Hepatic stellate cell (primary cell): Measurements from ENCODE around the gene THRB.

Experiments
- DNase-seq: peaks from one replicate; pipeline ENCODE4 v3.0.0; 2011; ENCODE audit warnings: low spot score

THRB gene

DNA sequence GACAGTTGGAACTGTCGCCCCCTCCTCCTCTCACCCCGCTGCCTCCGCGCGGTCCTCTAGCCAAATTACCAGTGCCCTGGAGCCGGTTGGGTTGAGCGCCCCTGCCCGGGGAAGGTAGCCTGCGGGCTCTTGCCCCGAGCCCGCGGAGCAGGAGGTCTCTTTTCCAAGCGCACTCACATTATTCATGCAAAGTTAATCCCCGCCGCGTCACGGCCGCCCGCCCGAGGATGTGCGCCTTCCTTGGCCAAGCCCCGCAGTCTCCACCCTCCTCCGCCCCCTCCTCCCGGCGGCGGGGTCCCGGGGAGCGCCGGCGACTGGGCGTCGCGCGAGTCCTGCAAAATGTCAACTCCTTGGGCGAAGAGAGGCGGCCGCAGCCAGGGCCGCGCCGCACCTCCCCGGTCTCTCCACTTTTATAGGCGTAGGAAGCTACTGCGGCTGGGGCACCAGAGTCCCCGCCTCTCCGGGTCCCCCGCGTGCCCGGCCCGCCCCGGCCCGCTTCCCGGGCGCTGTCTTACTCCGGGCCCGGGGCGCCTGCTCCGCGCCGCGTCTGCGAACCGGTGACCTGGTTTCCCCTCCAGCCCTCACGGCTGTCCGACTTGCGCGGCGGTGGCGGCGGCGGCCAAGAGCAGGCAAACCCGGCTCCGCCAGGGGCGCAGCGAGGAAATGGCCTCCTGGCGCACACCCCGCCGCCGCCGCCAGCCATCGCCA lies at the start of gene THRB:
Gene THRB, minus strand, starts transcription at position 233 of the 708 bp plus-strand sequence.
- DNase-seq = peak; percentile 64

DNA sequence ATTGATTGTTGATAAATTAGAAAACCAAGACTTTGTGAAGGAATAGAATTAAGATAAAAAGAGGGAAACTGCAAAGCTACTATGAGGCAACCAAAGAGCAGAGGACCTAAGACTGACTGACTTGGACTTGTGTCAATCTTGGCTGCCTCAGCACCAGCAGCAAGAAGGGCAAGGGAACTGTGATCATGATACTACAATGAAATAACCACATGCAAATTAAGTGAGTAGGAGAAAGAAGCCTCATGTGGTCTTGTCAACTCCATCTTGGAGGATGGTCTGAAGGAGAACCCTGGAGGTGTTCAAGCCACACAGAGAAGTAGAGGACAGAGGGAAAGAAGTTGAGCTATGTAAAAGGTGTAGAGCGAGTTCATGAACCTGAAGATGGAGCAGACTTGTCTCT lies 47.3 kb upstream of the THRB start:
- no peak for DNase-seq

GRCh38 chr3:24540821-24541220 lies 46.2 kb upstream of the THRB start:
- DNase-seq = no peak

- DNase-seq = no peak
Measured at GRCh38 chr3:24539699-24540098, 45.0 kb upstream of the THRB start.

- DNase-seq = no peak
Measured at GRCh38 chr3:24538891-24539290, 44.2 kb upstream of the THRB start.

DNA sequence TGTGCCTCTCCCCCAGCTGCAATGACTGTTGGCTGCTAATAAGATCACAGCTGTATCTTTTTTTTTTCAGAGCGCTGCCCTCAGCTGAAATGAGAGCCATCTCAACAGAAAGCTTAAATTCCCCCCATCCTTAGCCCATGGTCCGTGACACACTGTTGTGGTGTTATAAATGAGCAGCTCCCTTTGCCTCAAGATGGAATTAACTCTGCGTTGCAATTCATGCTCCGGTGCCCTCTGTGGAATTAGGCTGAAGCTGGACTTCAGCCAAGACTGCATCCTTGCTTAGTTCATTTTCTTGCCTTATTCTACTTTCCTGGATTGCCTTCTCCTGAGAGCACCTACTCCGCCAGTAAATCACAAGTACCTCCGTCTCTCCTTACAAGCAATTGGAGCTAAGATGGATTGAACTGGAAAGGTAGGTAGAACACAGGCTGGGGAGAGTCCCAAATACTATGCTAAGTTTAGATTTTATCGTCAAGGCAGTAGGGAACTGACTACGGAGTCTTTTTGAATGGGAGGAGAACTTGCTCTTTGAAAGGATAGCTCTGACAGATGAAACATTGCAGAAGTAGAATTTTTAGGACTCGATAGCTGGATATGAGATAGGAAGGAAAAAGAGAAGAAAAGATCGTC lies 39.0 kb upstream of the THRB start:
- DNase-seq = no peak

- DNase-seq = no peak
Measured at GRCh38 chr3:24530471-24530870, 35.8 kb upstream of the THRB start.

DNA sequence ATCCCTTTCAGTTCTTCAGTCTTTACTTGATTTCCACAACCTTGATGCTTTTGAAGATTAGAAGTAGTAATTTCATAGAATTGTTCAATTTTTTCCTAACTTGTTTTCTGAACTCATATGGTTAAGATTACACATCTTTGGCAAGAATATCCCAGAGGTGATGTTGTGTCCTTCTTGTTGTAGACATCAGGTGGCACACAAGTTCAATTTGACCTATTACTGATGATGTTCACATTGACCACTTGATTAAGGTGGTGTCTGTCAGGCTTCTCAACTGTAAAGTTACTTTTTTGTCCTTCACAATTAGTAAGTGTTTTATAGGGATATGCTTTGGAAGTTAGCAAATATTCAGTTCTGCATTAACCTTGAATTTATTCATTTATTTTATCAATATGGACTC lies 34.6 kb upstream of the THRB start:
- no peak for DNase-seq

- no peak for DNase-seq
Measured at GRCh38 chr3:24526640-24527212, 32.1 kb upstream of the THRB start.

DNA sequence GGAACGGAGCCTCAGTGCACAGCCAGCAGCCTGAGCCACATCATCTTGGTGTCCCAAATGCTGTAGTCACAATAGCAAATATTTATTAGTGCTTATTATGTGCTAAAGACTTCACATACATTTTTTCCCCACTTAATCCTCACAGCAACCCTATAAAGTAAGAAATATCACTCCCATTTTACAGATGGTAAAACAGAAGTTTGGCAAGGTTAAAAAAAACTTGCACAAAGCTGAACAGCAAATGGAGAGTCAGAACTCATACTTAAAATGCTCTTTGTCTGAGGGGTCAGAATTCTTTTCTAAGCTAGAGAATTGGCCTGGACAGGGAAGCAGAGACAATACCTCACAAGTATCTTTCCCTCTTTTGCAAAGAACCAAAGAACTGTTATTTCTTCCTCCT lies 30.9 kb upstream of the THRB start:
- no peak for DNase-seq

DNA sequence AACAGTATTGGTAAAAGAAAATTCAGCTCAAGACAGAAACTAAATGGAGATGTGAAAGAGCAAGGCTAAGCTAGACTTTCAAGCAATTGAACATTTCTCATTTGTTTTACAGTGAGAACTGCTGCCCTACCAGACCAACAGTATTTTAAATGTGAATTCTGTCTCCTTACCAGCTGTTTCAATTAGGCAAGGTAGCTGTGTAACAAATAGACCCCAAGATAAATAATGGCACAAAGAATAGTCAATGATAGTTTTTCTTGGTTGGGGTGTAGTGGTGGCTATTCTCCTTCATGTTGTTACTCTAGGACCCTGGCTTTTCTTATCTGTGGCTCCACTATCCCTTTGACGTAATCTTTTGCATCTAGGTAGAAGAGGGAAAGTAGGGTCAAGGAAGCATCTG lies 30.4 kb upstream of the THRB start:
- DNase-seq = no peak

DNA sequence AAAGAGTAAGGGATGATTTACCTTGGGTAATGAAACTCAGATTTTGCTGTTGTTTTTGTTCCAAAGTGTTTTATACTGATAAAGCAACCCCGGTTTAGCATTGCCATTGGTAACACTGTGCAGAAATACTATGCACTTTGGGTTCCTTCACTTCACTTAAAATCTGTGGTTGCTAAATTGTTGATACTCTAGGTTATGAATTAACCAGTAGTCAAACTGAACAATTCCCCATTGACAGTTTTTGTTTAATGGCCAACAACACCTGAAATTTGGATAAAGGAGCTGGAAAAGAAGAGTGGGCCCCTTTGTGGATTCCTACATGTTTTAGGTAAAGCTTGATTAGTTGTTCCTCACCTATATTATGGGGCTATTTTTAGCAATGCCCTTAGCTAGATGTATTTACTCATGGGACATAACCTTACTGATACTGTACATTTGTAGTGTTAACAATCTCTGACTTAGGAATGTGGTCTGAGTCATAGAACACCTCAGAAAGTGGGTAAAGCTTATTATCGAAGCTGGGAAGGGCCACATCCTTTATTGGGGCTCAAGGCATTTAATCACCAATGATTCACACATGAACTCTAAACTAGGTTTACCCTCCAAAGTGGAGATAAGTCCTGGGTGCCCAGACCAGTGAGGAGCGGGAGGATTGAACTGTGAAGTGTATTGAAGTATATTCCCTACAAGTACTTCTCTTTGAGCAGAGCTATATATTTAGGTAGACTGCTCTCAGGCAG lies 29.5 kb upstream of the THRB start:
- no peak for DNase-seq

- DNase-seq = no peak
Measured at GRCh38 chr3:24523215-24523614, 28.6 kb upstream of the THRB start.

DNA sequence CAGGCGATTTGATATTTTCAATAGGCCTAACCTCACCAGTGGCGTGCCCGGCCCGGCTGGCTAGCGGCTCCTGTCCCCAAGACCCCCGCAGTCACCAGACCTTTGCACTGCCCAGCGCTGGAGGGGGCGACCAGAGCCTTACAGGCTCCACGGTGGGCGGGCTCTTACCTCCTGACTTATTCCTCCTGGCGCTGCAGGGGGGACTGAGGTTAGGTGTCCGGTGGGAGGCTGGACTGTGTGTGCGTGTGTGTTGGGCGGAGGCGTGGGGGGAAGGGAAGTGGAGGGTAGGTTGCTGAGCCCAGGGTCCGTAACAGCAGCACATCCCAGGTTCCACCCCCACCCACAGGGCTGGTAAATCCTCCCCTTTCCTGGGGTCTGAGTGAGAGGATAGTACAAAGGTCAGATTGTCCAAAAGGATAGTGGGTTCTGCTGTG lies 27.5 kb upstream of the THRB start:
- no peak for DNase-seq

- peak; percentile 31 for DNase-seq
Measured at GRCh38 chr3:24521420-24522145, 26.9 kb upstream of the THRB start.

DNA sequence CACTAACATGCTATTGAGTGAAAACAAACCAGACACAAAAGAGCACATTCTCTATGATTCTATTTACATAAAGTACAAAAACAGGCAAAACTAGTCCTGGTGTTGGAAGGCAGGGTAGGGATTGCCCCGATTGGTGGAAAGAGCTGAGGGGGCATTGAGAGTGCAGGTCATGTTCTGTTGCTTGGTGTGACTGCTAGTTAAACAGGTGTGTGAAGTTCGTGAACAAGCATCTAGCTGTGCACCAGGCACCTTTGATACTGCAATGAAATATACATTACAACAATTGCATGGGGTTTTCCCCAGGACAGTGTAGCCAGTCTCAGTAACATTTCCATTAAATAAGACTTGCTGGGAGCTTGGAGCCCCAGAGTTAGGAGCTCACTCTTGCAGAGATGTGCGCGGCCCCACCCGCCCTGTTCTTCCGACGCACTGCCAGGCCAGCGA lies 26.3 kb upstream of the THRB start:
- DNase-seq = no peak

- DNase-seq = no peak
Measured at GRCh38 chr3:24520101-24520495, 25.4 kb upstream of the THRB start.

DNA sequence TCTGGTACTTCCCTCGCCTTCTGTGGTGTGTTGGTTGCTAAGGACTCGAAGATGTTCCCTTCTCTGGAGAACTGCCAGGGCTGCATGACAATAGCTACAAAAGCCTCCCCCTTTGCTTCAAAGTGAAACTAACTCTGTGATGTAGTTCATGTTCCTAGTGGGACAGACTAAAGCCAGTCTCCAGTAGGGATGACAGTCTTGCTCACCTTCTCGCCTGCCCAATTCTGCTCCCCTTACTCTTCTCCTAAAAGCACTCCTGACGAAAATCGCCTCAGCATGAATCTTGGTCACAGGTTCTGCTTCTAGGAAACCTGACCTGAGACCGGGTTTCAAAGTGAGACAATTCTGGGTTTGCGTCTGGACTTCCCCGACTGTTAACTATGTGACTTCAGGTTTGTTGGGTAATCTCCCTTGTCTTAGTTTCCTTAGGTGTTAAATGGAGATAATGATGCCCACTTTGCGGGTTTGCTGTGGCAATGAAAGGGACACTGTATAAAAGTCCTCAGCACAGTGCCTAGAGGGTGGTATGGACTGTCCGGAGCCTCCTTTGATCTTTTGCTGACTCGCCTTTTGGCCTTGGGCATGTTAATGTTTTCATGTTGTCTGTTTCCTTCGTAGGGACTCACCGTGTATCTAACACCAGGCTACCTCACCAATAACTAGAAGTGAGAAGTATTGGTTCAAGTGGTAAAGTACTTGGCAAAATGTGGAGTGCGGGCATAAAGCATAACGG lies 24.9 kb upstream of the THRB start:
- DNase-seq = no peak

- no peak for DNase-seq
Measured at GRCh38 chr3:24518990-24519367, 24.3 kb upstream of the THRB start.

GRCh38 chr3:24514119-24514518 lies 19.5 kb upstream of the THRB start:
- no peak for DNase-seq

- DNase-seq = peak; percentile 42
Measured at GRCh38 chr3:24513463-24513862, 18.8 kb upstream of the THRB start.
